Testis (tissue), 3 donors: Measurements from ENCODE around the gene PRKG1. TPM values are rescaled to one million over a fixed set of nuclear protein-coding genes. Genes with fewer than 3 reads are reported as not detected.

Source experiments
- DNase-seq: peaks from one replicate; pipeline ENCODE4 v3.0.0-alpha.2; 2019
- H3K27ac ChIP-seq, 2 donors: fragments of 200-600 bp; sonication (generic); one replicate each; pipeline ENCODE4 v1.5.1; 2019
- H3K27me3 ChIP-seq: fragments of 200-600 bp; sonication (generic); one replicate; pipeline ENCODE4 v1.5.1; 2019
- H3K36me3 ChIP-seq: fragments of 200-600 bp; sonication (generic); one replicate; pipeline ENCODE4 v1.5.1; 2017; ENCODE audit warnings: low read depth; ENCODE audit errors: missing control alignments
- H3K4me1 ChIP-seq: fragments of 200-600 bp; sonication (generic); one replicate; pipeline ENCODE4 v1.5.1; 2019
- H3K4me3 ChIP-seq, 2 donors: fragments of 200-600 bp; sonication (generic); one replicate each; pipeline ENCODE4 v1.5.1; 2017 to 2019
- H3K9me3 ChIP-seq: fragments of 200-600 bp; sonication (generic); one replicate; pipeline ENCODE4 v1.5.1; 2017
- CTCF ChIP-seq, 3 experiments: fragments of 450-650 bp in 2 of 3; fragments of 200-600 bp in 1 of 3; sonication (generic) in 1 of 3; IDR thresholded peaks; one replicate each; pipeline ENCODE4 v1.5.1; 2016 to 2019; ENCODE audit warnings: antibody characterized with exemption in 3 of 3, mild to moderate bottlenecking in 2 of 3, moderate library complexity in 1 of 3
- POLR2A ChIP-seq: fragments of 450-650 bp; IDR thresholded peaks from one replicate; pipeline ENCODE4 v1.6.1; 2017; ENCODE audit warnings: antibody characterized with exemption, mild to moderate bottlenecking, moderate library complexity
- WGBS, 2 donors: methylation state at CpG; one replicate each; pipeline ENCODE4 v1.1.5; 2018; 5-methylcytosine and 5-hydroxymethylcytosine counted together
- intact Hi-C: fragments of 100-400 bp; cut with DNase I; formaldehyde crosslinking; loops from one replicate; pipeline ENCODE4 v1.15.1; 2023; ENCODE audit warnings: low total_unique reads
- polyA plus RNA-seq: library from polyadenylated mRNA; stranded (reverse); fragments of 350-450 nt; fragmentation: Illumina TruSeq; extraction: RNeasy Lipid Tissue Mini Kit (QIAGEN cat#74804); gene quantifications from one replicate; pipeline ENCODE4 v1.2.3, GENCODE V29; 2014; ENCODE audit warnings: low read depth, low replicate concordance; ENCODE audit not compliant: insufficient read depth
- total RNA-seq, 2 donors: library from RNA; depleted of rRNA; stranded (reverse); fragments of >200 nt; gene quantifications; one replicate each; pipeline ENCODE4 v1.2.3, GENCODE V29; 2016

Gene PRKG1
- total and polyA plus RNA-seq, 3 donors from 2014 or later, result 6.3 to 15.3 (median 12.5) TPM

- intact Hi-C loops, result no loop called here
These were observed 171.9 kb downstream of the PRKG1 start for GRCh38 chr10:51246156-51246555.

GRCh38 chr10:51250278-51250920 lies 176.1 kb downstream of the PRKG1 start:
- no peak for DNase-seq
- WGBS, 2 donors, result 78 to 89% methylated on average over 1 of the region's 1 CpG

More at GRCh38 chr10:51246156-51246555, 171.9 kb downstream of the PRKG1 start:
- no peak for TF ChIP-seq CTCF (IDR thresholded peaks at IDR 0.05)
- no peak for TF ChIP-seq POLR2A
- DNase-seq, result no peak
- Histone ChIP-seq H3K27me3 (no peaks in the 10 kb centered on the region), H3K36me3 (no peaks in the 10 kb centered on the region), H3K4me3 (no peak overlapping the region), H3K9me3 (no peaks in the 10 kb centered on the region), H3K4me1 (peaks cover 7% of the 10 kb centered on the region), H3K27ac (no peak overlapping the region)
- WGBS, 2 donors, result 37 to 40% methylated on average over 1 of the region's 1 CpG

GRCh38 chr10:51251110-51251509 lies 176.8 kb downstream of the PRKG1 start:
- Histone ChIP-seq H3K9me3 (no peaks in the 10 kb centered on the region), H3K27me3 (no peaks in the 10 kb centered on the region), H3K4me1 (no peaks in the 10 kb centered on the region), H3K4me3 (no peak overlapping the region), H3K36me3 (no peaks in the 10 kb centered on the region), H3K27ac (no peak overlapping the region)
- intact Hi-C loops, result no loop called here
- 56 to 63% methylated on average over 1 of the region's 1 CpG for WGBS, 2 donors
- no peak for TF ChIP-seq CTCF (IDR thresholded peaks at IDR 0.05)
- no peak for TF ChIP-seq POLR2A
- no peak for DNase-seq

More at GRCh38 chr10:51250278-51250920, 176.1 kb downstream of the PRKG1 start:
- peaks cover 1% of the 10 kb centered on the region for H3K4me1 ChIP-seq
- H3K4me3 ChIP-seq, result no peak overlapping the region
- H3K36me3 ChIP-seq, result no peaks in the 10 kb centered on the region
- H3K9me3 ChIP-seq, result no peaks in the 10 kb centered on the region
- no peaks in the 10 kb centered on the region for H3K27me3 ChIP-seq
- no peak overlapping the region for H3K27ac ChIP-seq
- intact Hi-C loops, result no loop called here
- no peak for TF ChIP-seq CTCF (IDR thresholded peaks at IDR 0.05)
- no peak for TF ChIP-seq POLR2A

GRCh38 chr10:51255381-51255780 lies 181.1 kb downstream of the PRKG1 start:
- intact Hi-C loops, result no loop called here
- no peak overlapping the region for H3K27ac ChIP-seq
- DNase-seq, result no peak
- no peaks in the 10 kb centered on the region for H3K4me1 ChIP-seq
- TF ChIP-seq POLR2A (no peak), CTCF (IDR thresholded peaks at IDR 0.05) (no peak)
- H3K4me3 ChIP-seq, result no peak overlapping the region
- no peaks in the 10 kb centered on the region for H3K9me3 ChIP-seq
- 73 to 82% methylated on average over 4 of the region's 4 CpGs for WGBS, 2 donors
- no peaks in the 10 kb centered on the region for H3K27me3 ChIP-seq
- no peaks in the 10 kb centered on the region for H3K36me3 ChIP-seq
